B cell (primary cell): ENCODE measurements around the gene LILRB3.

Experiments used
- EZH2 ChIP-seq: IDR thresholded peaks from 2 replicates; pipeline ENCODE4 v1.6.1; 2012; ENCODE audit warnings: borderline replicate concordance, low read depth, mild to moderate bottlenecking, moderate library complexity, low read length; ENCODE audit not compliant: insufficient read depth, poor library complexity, severe bottlenecking
- TF ChIP-seq, protein P1 (sequence below): fragments of 200-600 bp; IDR thresholded peaks from one replicate; pipeline ENCODE4 v1.8.0; 2022; ENCODE audit warnings: antibody characterized with exemption, mild to moderate bottlenecking

DNA sequence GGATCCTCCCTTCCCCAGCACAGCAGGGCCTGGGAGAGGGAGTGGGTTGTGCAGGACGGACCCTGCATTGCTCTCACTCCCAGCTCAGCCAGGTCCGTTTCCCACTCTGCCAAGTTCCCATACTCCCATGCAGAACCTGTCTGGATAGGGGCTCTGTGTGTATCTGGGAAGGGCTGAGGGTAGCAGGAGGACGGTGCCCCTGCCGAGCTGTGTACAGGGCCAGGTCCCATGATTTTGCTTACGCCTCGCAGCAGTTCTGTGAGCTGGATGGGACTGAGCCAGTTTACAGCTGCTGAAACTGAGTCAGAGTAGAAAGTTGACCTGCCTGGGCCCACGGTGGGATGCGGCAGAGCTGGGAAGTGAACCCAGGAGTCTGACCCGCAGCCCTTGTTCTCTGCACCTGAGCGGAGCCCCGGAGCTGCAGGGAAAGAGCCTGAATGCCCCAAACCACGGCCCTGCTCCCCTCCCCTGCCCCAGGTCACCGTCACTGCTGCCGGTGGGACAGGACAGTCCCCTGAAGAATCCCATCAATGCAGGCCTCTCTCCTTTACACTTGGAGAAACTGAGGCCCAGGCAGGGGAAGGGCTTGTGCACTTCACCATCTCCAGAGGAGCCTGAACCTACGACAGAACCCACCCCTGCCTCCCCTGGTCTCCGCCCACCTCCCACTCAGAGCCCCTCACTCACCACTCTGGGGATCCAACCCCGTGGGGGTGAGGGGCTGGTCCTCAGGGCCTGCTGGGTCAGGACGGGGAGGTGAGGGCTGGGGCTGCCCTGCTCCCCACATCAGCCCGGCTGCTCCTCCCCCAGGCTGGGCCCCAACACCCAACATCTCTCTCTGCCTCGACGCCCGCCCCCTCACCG is 30.8 kb upstream of the LILRB3 start:
- TF ChIP-seq, protein P1, sequence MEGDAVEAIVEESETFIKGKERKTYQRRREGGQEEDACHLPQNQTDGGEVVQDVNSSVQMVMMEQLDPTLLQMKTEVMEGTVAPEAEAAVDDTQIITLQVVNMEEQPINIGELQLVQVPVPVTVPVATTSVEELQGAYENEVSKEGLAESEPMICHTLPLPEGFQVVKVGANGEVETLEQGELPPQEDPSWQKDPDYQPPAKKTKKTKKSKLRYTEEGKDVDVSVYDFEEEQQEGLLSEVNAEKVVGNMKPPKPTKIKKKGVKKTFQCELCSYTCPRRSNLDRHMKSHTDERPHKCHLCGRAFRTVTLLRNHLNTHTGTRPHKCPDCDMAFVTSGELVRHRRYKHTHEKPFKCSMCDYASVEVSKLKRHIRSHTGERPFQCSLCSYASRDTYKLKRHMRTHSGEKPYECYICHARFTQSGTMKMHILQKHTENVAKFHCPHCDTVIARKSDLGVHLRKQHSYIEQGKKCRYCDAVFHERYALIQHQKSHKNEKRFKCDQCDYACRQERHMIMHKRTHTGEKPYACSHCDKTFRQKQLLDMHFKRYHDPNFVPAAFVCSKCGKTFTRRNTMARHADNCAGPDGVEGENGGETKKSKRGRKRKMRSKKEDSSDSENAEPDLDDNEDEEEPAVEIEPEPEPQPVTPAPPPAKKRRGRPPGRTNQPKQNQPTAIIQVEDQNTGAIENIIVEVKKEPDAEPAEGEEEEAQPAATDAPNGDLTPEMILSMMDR = no peak
- no peak for TF ChIP-seq EZH2
